T-helper 22 cell (primary cell): ENCODE data around the gene CPVL.

ENCODE experiments used
- DNase-seq: peaks from one replicate; pipeline ENCODE4 v3.0.0-alpha.2; 2020; ENCODE audit warnings: low read depth

The CPVL gene

GRCh38 chr7:28973591-28973990 is 172.7 kb downstream of the CPVL start:
- no peak for DNase-seq

- no peak for DNase-seq
Measured at GRCh38 chr7:28964056-28964455, 182.3 kb downstream of the CPVL start.

GRCh38 chr7:28961972-28962371 is 184.4 kb downstream of the CPVL start:
- DNase-seq, result no peak

GRCh38 chr7:28960071-28960840 is 186.1 kb downstream of the CPVL start:
- DNase-seq, result no peak

GRCh38 chr7:28958980-28959347 is 187.4 kb downstream of the CPVL start:
- DNase-seq, result no peak

- no peak for DNase-seq
Measured at GRCh38 chr7:28958235-28958979, 187.9 kb downstream of the CPVL start, which contains the start of gene TRIL. Gene TRIL (minus strand): TSS chr7:28958330. CDS start chr7:28958046, 284 bp downstream.

GRCh38 chr7:28957751-28958234 is 188.5 kb downstream of the CPVL start:
- DNase-seq, result no peak

- no peak for DNase-seq
Measured at GRCh38 chr7:28957064-28957750, 189.1 kb downstream of the CPVL start.

GRCh38 chr7:28956608-28957063 is 189.7 kb downstream of the CPVL start:
- DNase-seq, result no peak

GRCh38 chr7:28955718-28956607 is 190.4 kb downstream of the CPVL start:
- no peak for DNase-seq

- no peak for DNase-seq
Measured at GRCh38 chr7:28955356-28955717, 191.0 kb downstream of the CPVL start.

- DNase-seq, result no peak
Measured at GRCh38 chr7:28954946-28955345, 191.4 kb downstream of the CPVL start.

GRCh38 chr7:28954471-28954870 is 191.9 kb downstream of the CPVL start:
- DNase-seq, result no peak

GRCh38 chr7:28953633-28954032 is 192.7 kb downstream of the CPVL start:
- DNase-seq, result no peak
